CMK (cell line): Measurements from ENCODE around the gene IFNA13.

Experiments
- DNase-seq: peaks from one replicate; pipeline ENCODE4 v3.0.0-alpha.2; 2010; ENCODE audit warnings: low read depth

IFNA13 gene

GRCh38 chr9:21357479-21358460, 10.1 kb downstream of the IFNA13 start:
- DNase-seq: no peak

GRCh38 chr9:21350787-21351186, 17.1 kb downstream of the IFNA13 start, which contains the start of gene IFNA6:
TSS of gene IFNA6 (minus strand) at chr9:21350887. CDS start at chr9:21350887, 0 bp downstream.
- DNase-seq: no peak

GRCh38 chr9:21348430-21348970, 19.4 kb downstream of the IFNA13 start:
- DNase-seq: no peak

GRCh38 chr9:21340735-21341134, 27.1 kb downstream of the IFNA13 start:
- DNase-seq: no peak

- no peak for DNase-seq
These were observed 31.4 kb downstream of the IFNA13 start for GRCh38 chr9:21336457-21336856.

- DNase-seq: no peak
These were observed 32.9 kb downstream of the IFNA13 start, which contains the start of gene KLHL9 for GRCh38 chr9:21334701-21335632. TSS of gene KLHL9 (minus strand) at chr9:21335404. CDS start at chr9:21334859, 545 bp downstream.

- DNase-seq: no peak
These were observed 34.6 kb downstream of the IFNA13 start for GRCh38 chr9:21333226-21333625.

- DNase-seq: no peak
These were observed 36.0 kb downstream of the IFNA13 start for GRCh38 chr9:21331676-21332402.

GRCh38 chr9:21326526-21327139, 41.2 kb downstream of the IFNA13 start:
- no peak for DNase-seq

- DNase-seq: no peak
These were observed 43.8 kb downstream of the IFNA13 start for GRCh38 chr9:21324047-21324446.

GRCh38 chr9:21322911-21323461, 44.9 kb downstream of the IFNA13 start:
- DNase-seq: no peak

GRCh38 chr9:21320465-21320864, 47.4 kb downstream of the IFNA13 start:
- DNase-seq: no peak

GRCh38 chr9:21317956-21318923, 49.6 kb downstream of the IFNA13 start:
- DNase-seq: no peak
